SHP77 treated with DMSO at 0.1 percent for 48 hours (cell line): Measurements from ENCODE around the gene IKBIP.
"Not testable (repeated sequence)": the region's sequence is repeated elsewhere in the genome, so short reads cannot be mapped to it uniquely, and the experiment has no call there.

Source experiments
- DNase-seq: peaks from one replicate; lab custom pipeline; 2025; lab: John Stamatoyannopoulos, UW

The IKBIP gene

DNA sequence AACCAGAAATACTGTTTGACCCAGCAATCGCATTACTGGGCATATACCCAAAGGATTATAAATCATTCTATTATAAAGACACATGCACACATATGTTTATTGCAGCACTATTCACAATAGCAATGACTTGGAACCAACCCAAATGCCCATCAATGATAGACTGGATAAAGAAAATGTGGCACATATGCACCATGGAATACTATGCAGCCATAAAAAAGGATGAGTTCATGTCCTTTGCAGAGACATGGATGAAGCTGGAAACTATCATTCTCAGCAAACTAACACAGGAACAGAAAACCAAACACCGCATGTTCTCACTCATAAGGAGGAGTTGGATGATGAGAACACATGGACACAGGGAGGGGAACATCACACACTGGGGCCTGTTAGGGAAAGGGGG lies 67.8 kb downstream of the IKBIP start:
- not testable (repeated sequence) for DNase-seq

DNA sequence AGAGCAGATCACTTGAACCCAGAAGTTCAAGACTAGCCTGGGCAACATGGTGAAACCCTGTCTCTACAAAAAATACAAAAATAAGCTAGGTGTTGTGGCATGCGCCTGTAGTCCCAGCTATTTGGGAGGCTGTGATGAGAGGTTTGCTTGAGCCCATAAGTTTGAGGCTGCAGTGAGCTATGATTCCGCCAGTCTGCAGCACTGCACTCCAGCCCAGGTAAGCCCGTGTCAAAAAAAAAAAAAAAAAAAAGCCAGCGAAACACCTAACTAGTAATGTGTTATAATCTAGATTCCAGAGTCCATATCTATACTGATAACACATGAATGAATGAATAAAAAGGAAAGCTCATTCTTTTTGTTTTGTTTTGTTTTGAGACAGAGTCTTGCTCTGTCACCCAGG lies 69.6 kb downstream of the IKBIP start:
- no peak for DNase-seq
